CD4-positive, alpha-beta T cell (primary cell): ENCODE measurements around the gene NUP58. TPM values are rescaled to one million over a fixed set of nuclear protein-coding genes. Genes with fewer than 3 reads are reported as not detected.

Source experiments
- ATAC-seq: fragments of 200-7000 bp; cut with Tn5 transposase; one replicate; pipeline ENCODE4 v1.10.0; 2022; ENCODE audit warnings: mild to moderate bottlenecking; ENCODE audit not compliant: poor library complexity
- CTCF ChIA-PET: fragments of 350-600 bp; sonication (Branson Sonifier 250); formaldehyde crosslinking; loops from one replicate; lab custom pipeline; 2021; ENCODE audit warnings: antibody characterized with exemption, inconsistent platforms; lab: Charles Lee
- POLR2A ChIA-PET: fragments of 350-600 bp; sonication (Branson Sonifier 250); formaldehyde crosslinking; loops from one replicate; lab custom pipeline; 2021; ENCODE audit warnings: antibody characterized with exemption, inconsistent platforms; lab: Charles Lee
- DNase-seq, 14 experiments: peaks; one replicate each; pipeline ENCODE4 v3.0.0-alpha.2; 2013 to 2020; ENCODE audit warnings: mixed read lengths in 2 of 14
- H3K27ac ChIP-seq, 2 donors: one replicate each; pipeline versions ENCODE4 v1.5.1 to v1.7.0; 2013; ENCODE audit warnings: low read length in 2 of 2, low read depth in 1 of 2, mild to moderate bottlenecking in 1 of 2
- H3K27me3 ChIP-seq, 2 experiments: 1 replicate in 1 of 2; 2 replicates in 1 of 2; pipeline versions ENCODE4 v1.6.1 to v1.7.0; 2013; ENCODE audit warnings: low read length in 2 of 2, control low read depth in 1 of 2, mild to moderate bottlenecking in 1 of 2, moderate library complexity in 1 of 2; ENCODE audit not compliant: insufficient read depth in 2 of 2, control insufficient read depth in 1 of 2
- H3K36me3 ChIP-seq: one replicate; pipeline ENCODE4 v1.6.1; 2013; ENCODE audit warnings: low read length, control low read depth; ENCODE audit not compliant: insufficient read depth
- H3K4me1 ChIP-seq: one replicate; pipeline ENCODE4 v1.6.1; 2013; ENCODE audit warnings: low read length, control low read depth; ENCODE audit not compliant: insufficient read depth
- H3K4me3 ChIP-seq: one replicate; pipeline ENCODE4 v1.5.1; 2013; ENCODE audit warnings: mild to moderate bottlenecking, low read length, moderate library complexity
- H3K9me3 ChIP-seq, 2 experiments: 1 replicate in 1 of 2; 2 replicates in 1 of 2; pipeline versions ENCODE4 v1.6.1 to v1.7.0; 2013; ENCODE audit warnings: low read length in 2 of 2, mild to moderate bottlenecking in 2 of 2, control low read depth in 1 of 2, moderate library complexity in 1 of 2; ENCODE audit not compliant: control insufficient read depth in 1 of 2, insufficient read depth in 1 of 2
- H3K27ac Mint-ChIP-seq: one replicate; pipeline ENCODE4 v1.8.0; 2020; ENCODE audit warnings: mixed read lengths
- H3K27me3 Mint-ChIP-seq: one replicate; pipeline ENCODE4 v1.8.0; 2021; ENCODE audit warnings: mixed read lengths
- H3K36me3 Mint-ChIP-seq: one replicate; pipeline ENCODE4 v1.8.0; 2021; ENCODE audit warnings: low read depth, mixed read lengths
- H3K4me1 Mint-ChIP-seq: one replicate; pipeline ENCODE4 v1.8.0; 2021; ENCODE audit warnings: low read depth, mixed read lengths
- H3K4me3 Mint-ChIP-seq: one replicate; pipeline ENCODE4 v1.8.0; 2020; ENCODE audit warnings: mild to moderate bottlenecking, mixed read lengths
- H3K9me3 Mint-ChIP-seq: one replicate; pipeline ENCODE4 v1.8.0; 2020; ENCODE audit warnings: mixed read lengths
- CTCF ChIP-seq: fragments of 200-600 bp; IDR thresholded peaks from one replicate; pipeline ENCODE4 v1.8.0; 2022; ENCODE audit warnings: antibody characterized with exemption, mild to moderate bottlenecking
- intact Hi-C, 2 experiments: fragments of 100-400 bp; cut with DNase I in 1 of 2; cut with micrococcal nuclease in 1 of 2; formaldehyde crosslinking; loops; one replicate each; pipeline versions ENCODE4 v1.15.1 to v1.9.0; 2023 to 2025; cut with DNase I, micrococcal nuclease
- total RNA-seq, 174 experiments: library from RNA in 2 of 174; stranded (reverse) in 2 of 174; gene quantifications; one replicate each; pipeline ENCODE4 v1.2.3 and lab custom pipeline; 2021 to 2026

Gene NUP58
- total RNA-seq, 2 experiments from 2014 or later: 56.5 to 60.9 TPM

GRCh38 chr13:25378528-25378927 is 77.1 kb downstream of the NUP58 start:
- H3K9me3 ChIP-seq: no peaks in the 10 kb centered on the region
- H3K4me1 ChIP-seq: no peaks in the 10 kb centered on the region
- Mint-ChIP-seq H3K4me1 (no peaks in the 10 kb centered on the region), H3K27ac (no peak overlapping the region), H3K9me3 (no peaks in the 10 kb centered on the region), H3K4me3 (no peak overlapping the region), H3K36me3 (no peaks in the 10 kb centered on the region), H3K27me3 (peaks cover 51% of the 10 kb centered on the region)
- ATAC-seq: no peak
- POLR2A ChIA-PET: no interaction called here
- no peak overlapping the region for H3K27ac ChIP-seq
- CTCF ChIA-PET: no interaction called here
- no peaks in the 10 kb centered on the region for H3K36me3 ChIP-seq
- no peak for TF ChIP-seq CTCF
- intact Hi-C loops: loop anchor here in 1 of 2 experiments (5.0 kb wide), 2 partner anchors 146 to 381 kb away; no protein-coding TSS in a partner anchor
- no peak for DNase-seq
- no peak overlapping the region for H3K4me3 ChIP-seq
- H3K27me3 ChIP-seq: peaks cover 16 to 20% of the 10 kb centered on the region in 2 experiments

GRCh38 chr13:25379011-25379410 is 77.6 kb downstream of the NUP58 start:
- intact Hi-C loops: loop anchor here in 1 of 2 experiments (5.0 kb wide), 2 partner anchors 147 to 382 kb away; no protein-coding TSS in a partner anchor
- ChIA-PET CTCF (no interaction called here), POLR2A (no interaction called here)
- H3K4me3 Mint-ChIP-seq: no peak overlapping the region
- no peaks in the 10 kb centered on the region for H3K9me3 ChIP-seq
- H3K4me3 ChIP-seq: no peak overlapping the region
- H3K4me1 Mint-ChIP-seq: no peaks in the 10 kb centered on the region
- H3K27me3 Mint-ChIP-seq: peaks cover 51% of the 10 kb centered on the region
- peaks cover 11 to 15% of the 10 kb centered on the region in 2 experiments for H3K27me3 ChIP-seq
- H3K4me1 ChIP-seq: no peaks in the 10 kb centered on the region
- H3K27ac ChIP-seq: no peak overlapping the region
- no peaks in the 10 kb centered on the region for H3K36me3 Mint-ChIP-seq
- DNase-seq (no peak), ATAC-seq (no peak)
- no peaks in the 10 kb centered on the region for H3K36me3 ChIP-seq
- H3K27ac Mint-ChIP-seq: no peak overlapping the region
- TF ChIP-seq CTCF: no peak
- no peaks in the 10 kb centered on the region for H3K9me3 Mint-ChIP-seq

GRCh38 chr13:25380082-25380481 is 78.7 kb downstream of the NUP58 start:
- intact Hi-C loops: no loop called here
- Mint-ChIP-seq H3K4me1 (no peaks in the 10 kb centered on the region), H3K4me3 (no peak overlapping the region), H3K27me3 (peaks cover 49% of the 10 kb centered on the region), H3K9me3 (no peaks in the 10 kb centered on the region), H3K36me3 (no peaks in the 10 kb centered on the region), H3K27ac (no peak overlapping the region)
- TF ChIP-seq CTCF: no peak
- DNase-seq (no peak), ATAC-seq (no peak)
- ChIA-PET POLR2A (no interaction called here), CTCF (no interaction called here)
- Histone ChIP-seq H3K9me3 (no peaks in the 10 kb centered on the region), H3K27ac (no peak overlapping the region), H3K36me3 (no peaks in the 10 kb centered on the region), H3K4me1 (no peaks in the 10 kb centered on the region), H3K4me3 (no peak overlapping the region), H3K27me3 (peaks cover 5 to 6% of the 10 kb centered on the region in 2 experiments)
